Keratinocyte (primary cell): ENCODE data around the gene ANO10. TPM values are rescaled to one million over a fixed set of nuclear protein-coding genes. Genes with fewer than 3 reads are reported as not detected.

Experiments
- DNase-seq: peaks from one replicate; pipeline ENCODE4 v3.0.0-alpha.2; 2011; ENCODE audit warnings: low read depth, missing footprints, low spot score
- FAIRE-seq: peaks from 2 replicates; lab custom pipeline; 2011; peaks lifted over from hg19 to GRCh38; lab: Jason Lieb, UNC
- H2AFZ ChIP-seq: 2 replicates; pipeline ENCODE4 v1.6.0; 2012; ENCODE audit warnings: low read length, control low read depth, inconsistent platforms; ENCODE audit not compliant: control insufficient read depth
- H3K27ac ChIP-seq: 2 replicates; pipeline ENCODE4 v1.5.1; 2011; ENCODE audit warnings: low read length; ENCODE audit not compliant: control insufficient read depth, insufficient read depth
- H3K27me3 ChIP-seq: 3 replicates; pipeline ENCODE4 v1.6.0; 2011; ENCODE audit warnings: low read length; ENCODE audit not compliant: control insufficient read depth, insufficient read depth; ENCODE audit errors: extremely low read depth
- H3K36me3 ChIP-seq, 2 experiments: 2 replicates in 1 of 2; 3 replicates in 1 of 2; pipeline ENCODE4 v1.5.1; 2011; ENCODE audit warnings: low read length in 2 of 2, mild to moderate bottlenecking in 1 of 2; ENCODE audit not compliant: control insufficient read depth in 2 of 2, insufficient read depth in 2 of 2; ENCODE audit errors: extremely low read depth in 1 of 2
- H3K4me1 ChIP-seq: 3 replicates; pipeline ENCODE4 v1.5.1; 2011; ENCODE audit warnings: low read length; ENCODE audit not compliant: control insufficient read depth, insufficient read depth; ENCODE audit errors: extremely low read depth
- H3K4me2 ChIP-seq: 3 replicates; pipeline ENCODE4 v1.6.0; 2011; ENCODE audit warnings: low read depth, low read length; ENCODE audit not compliant: control insufficient read depth, insufficient read depth; ENCODE audit errors: extremely low read depth
- H3K4me3 ChIP-seq, 3 experiments: fragments of 200-600 bp in 1 of 3; sonication (generic) in 1 of 3; 2 replicates in 2 of 3; 3 replicates in 1 of 3; pipeline ENCODE4 v1.5.1; 2011 to 2016; ENCODE audit warnings: low read length in 3 of 3, mild to moderate bottlenecking in 3 of 3, control low read depth in 2 of 3, inconsistent platforms in 1 of 3, low read depth in 1 of 3, mixed read lengths in 1 of 3, mixed run types in 1 of 3, moderate library complexity in 1 of 3; ENCODE audit not compliant: control insufficient read depth in 2 of 3, insufficient read depth in 2 of 3; ENCODE audit errors: extremely low read depth in 1 of 3
- H3K79me2 ChIP-seq: 2 replicates; pipeline ENCODE4 v1.6.0; 2012; ENCODE audit warnings: low read length; ENCODE audit not compliant: control insufficient read depth, insufficient read depth
- H3K9ac ChIP-seq: 3 replicates; pipeline ENCODE4 v1.6.0; 2011; ENCODE audit warnings: low read length; ENCODE audit not compliant: control insufficient read depth, insufficient read depth; ENCODE audit errors: extremely low read depth
- H3K9me1 ChIP-seq: 3 replicates; pipeline ENCODE4 v1.6.0; 2011; ENCODE audit warnings: low read length; ENCODE audit not compliant: control insufficient read depth, insufficient read depth; ENCODE audit errors: extremely low read depth
- H3K9me3 ChIP-seq: 2 replicates; pipeline ENCODE4 v1.5.1; 2012; ENCODE audit warnings: low read depth, low read length; ENCODE audit not compliant: control insufficient read depth
- H4K20me1 ChIP-seq: 3 replicates; pipeline ENCODE4 v1.6.0; 2011; ENCODE audit warnings: low read length; ENCODE audit not compliant: control insufficient read depth, insufficient read depth; ENCODE audit errors: extremely low read depth
- EZH2 ChIP-seq: IDR thresholded peaks from one replicate; pipeline ENCODE4 v1.6.1; 2012; ENCODE audit warnings: inconsistent platforms, mild to moderate bottlenecking, low read length, moderate library complexity
- dilution Hi-C: fragments of 300-500 bp; cut with MboI; formaldehyde crosslinking; loops from one replicate; pipeline ENCODE4 v1.7.0; 2020; ENCODE audit warnings: low sequenced_read_pairs; ENCODE audit not compliant: extremely low pct_ligation_motif_present
- polyA plus RNA-seq, 5 experiments: library from polyadenylated mRNA; depleted of rRNA in 3 of 5; stranded (reverse) in 3 of 5; stranded (forward) in 1 of 5; unstranded in 1 of 5; fragments of >200 nt; gene quantifications; 1 replicate in 1 of 5; 2 replicates in 3 of 5; 3 replicates in 1 of 5; pipeline versions ENCODE4 v1.2.1 to v1.2.3, GENCODE V29; 2011 to 2012; ENCODE audit warnings: missing spikeins in 2 of 5, low read depth in 1 of 5, low replicate concordance in 1 of 5
- TF ChIP-seq, protein P1 (sequence below), 3 experiments: IDR thresholded peaks in 1 of 3; conservative IDR thresholded peaks in 1 of 3; optimal IDR thresholded peaks in 1 of 3; 2 replicates in 2 of 3; 3 replicates in 1 of 3; pipeline versions ENCODE3 to v1.5.1; 2011; ENCODE audit warnings: low read length in 3 of 3, mild to moderate bottlenecking in 3 of 3, moderate library complexity in 2 of 3, control low read depth in 1 of 3, inconsistent platforms in 1 of 3; ENCODE audit not compliant: insufficient read depth in 2 of 3; ENCODE audit errors: extremely low read depth in 1 of 3

ANO10 gene
- polyA plus RNA-seq, 1 donor (not counting 4 experiments of a cell fraction or from before 2014, with no cell fraction given) = 48.8 TPM

GRCh38 chr3:43640681-43641080, 18.9 kb upstream of the ANO10 start:
- Histone ChIP-seq H3K27ac (no peak overlapping the region), H3K9me1 (no peaks in the 10 kb centered on the region), H3K9me3 (no peaks in the 10 kb centered on the region), H3K27me3 (no peaks in the 10 kb centered on the region), H3K9ac (no peak overlapping the region), H3K79me2 (no peaks in the 10 kb centered on the region), H2AFZ (no peak overlapping the region), H3K4me2 (no peak overlapping the region), H4K20me1 (no peaks in the 10 kb centered on the region), H3K36me3 (no peaks in the 10 kb centered on the region), H3K4me3 (no peak overlapping the region), H3K4me1 (peaks cover 10% of the 10 kb centered on the region)
- TF ChIP-seq, protein P1, sequence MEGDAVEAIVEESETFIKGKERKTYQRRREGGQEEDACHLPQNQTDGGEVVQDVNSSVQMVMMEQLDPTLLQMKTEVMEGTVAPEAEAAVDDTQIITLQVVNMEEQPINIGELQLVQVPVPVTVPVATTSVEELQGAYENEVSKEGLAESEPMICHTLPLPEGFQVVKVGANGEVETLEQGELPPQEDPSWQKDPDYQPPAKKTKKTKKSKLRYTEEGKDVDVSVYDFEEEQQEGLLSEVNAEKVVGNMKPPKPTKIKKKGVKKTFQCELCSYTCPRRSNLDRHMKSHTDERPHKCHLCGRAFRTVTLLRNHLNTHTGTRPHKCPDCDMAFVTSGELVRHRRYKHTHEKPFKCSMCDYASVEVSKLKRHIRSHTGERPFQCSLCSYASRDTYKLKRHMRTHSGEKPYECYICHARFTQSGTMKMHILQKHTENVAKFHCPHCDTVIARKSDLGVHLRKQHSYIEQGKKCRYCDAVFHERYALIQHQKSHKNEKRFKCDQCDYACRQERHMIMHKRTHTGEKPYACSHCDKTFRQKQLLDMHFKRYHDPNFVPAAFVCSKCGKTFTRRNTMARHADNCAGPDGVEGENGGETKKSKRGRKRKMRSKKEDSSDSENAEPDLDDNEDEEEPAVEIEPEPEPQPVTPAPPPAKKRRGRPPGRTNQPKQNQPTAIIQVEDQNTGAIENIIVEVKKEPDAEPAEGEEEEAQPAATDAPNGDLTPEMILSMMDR (optimal IDR thresholded peaks at IDR 0.05 in 1 of 3, IDR thresholded peaks at IDR 0.05 in 1 of 3, conservative IDR thresholded peaks at IDR 0.05 in 1 of 3; ENCODE audit: extremely low read depth in 1 of 3, insufficient read depth in 2 of 3, low read length in 3 of 3) = no peak
- TF ChIP-seq EZH2 = no peak
- DNase-seq (no peak), FAIRE-seq (no peak)
- dilution Hi-C loops = no loop called here

- no peak overlapping the region for H3K27ac ChIP-seq
- H3K79me2 ChIP-seq = no peaks in the 10 kb centered on the region
- peak overlapping the region; percentile 85 for H2AFZ ChIP-seq
- dilution Hi-C loops = no loop called here
- H3K36me3 ChIP-seq = no peaks in the 10 kb centered on the region
- H3K9me1 ChIP-seq = no peaks in the 10 kb centered on the region
- peaks cover 10% of the 10 kb centered on the region for H3K4me1 ChIP-seq
- H3K4me2 ChIP-seq = peak overlapping the region; percentile 65
- no peaks in the 10 kb centered on the region for H3K27me3 ChIP-seq
- FAIRE-seq (peak; percentile 83), DNase-seq (peak; percentile 28)
- H3K9ac ChIP-seq = no peak overlapping the region
- TF ChIP-seq, protein P1 (optimal IDR thresholded peaks at IDR 0.05 in 1 of 3, IDR thresholded peaks at IDR 0.05 in 1 of 3, conservative IDR thresholded peaks at IDR 0.05 in 1 of 3; ENCODE audit: extremely low read depth in 1 of 3, insufficient read depth in 2 of 3, low read length in 3 of 3) = peak; percentile 55 to 84 (median 61)
- TF ChIP-seq EZH2 = no peak
- H3K9me3 ChIP-seq = no peaks in the 10 kb centered on the region
- H3K4me3 ChIP-seq = peak overlapping the region in 1 of 3 experiments; percentile 20
- H4K20me1 ChIP-seq = no peaks in the 10 kb centered on the region
Observed at GRCh38 chr3:43638594-43639447, 17.0 kb upstream of the ANO10 start.
